HG02885 (cell line): ENCODE measurements around the gene UTY.

Source experiments
- ATAC-seq: cut with Tn5 transposase; IDR thresholded peaks from one replicate; pipeline ENCODE4 v1.9.1; 2021; ENCODE audit warnings: mild to moderate bottlenecking; ENCODE audit not compliant: unreplicated experiment, poor library complexity

Gene UTY

DNA sequence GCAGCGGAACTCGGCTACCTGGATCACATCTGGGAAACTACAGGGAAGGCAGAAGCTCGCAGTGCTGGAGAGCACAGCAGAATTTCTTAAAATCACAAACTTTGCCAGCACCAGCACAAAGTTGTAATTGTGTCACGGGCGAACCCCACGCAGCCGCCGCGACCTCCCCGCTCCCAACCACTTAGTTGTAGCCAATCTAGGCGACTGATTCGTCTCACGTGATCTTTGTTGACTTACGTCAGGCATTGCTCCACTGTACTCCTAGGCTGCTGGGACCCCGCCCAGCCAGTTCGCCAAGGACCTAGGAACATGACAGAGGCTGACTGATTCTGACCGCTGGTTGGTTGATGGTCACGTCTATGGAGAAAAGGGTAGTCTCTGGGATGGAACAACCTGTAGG is at the start of gene UTY:
Gene UTY (minus strand): TSS at position 206 of the 400 bp plus-strand sequence. CDS start 368 bp downstream, outside the sequence.
- ATAC-seq = no peak

- no peak for ATAC-seq
These were observed 40.6 kb upstream of the UTY start for GRCh38 chrY:13520474-13520873.

- no peak for ATAC-seq
These were observed 21.4 kb upstream of the UTY start for GRCh38 chrY:13501215-13501614.

- ATAC-seq = no peak
These were observed 13.9 kb upstream of the UTY start for GRCh38 chrY:13493737-13494136.

DNA sequence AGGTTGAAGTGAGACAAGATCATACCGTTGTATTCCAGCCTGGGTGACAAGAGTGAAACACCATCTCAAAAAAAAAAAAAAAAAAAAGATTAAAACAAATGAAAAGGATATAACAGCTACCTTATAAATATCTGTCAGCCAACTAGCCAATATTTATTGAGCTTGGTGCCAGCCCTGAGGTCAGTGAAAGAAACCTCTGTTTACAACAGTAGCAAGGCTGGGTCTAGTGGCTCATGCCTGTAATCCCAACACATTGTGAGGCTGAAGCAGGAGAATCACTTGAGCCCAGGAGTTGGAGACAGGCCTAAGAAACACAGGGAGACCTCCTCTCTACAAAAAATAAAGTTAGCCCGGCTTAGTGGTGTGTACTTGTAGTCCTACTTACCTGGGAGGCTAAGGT is 12.6 kb upstream of the UTY start:
- no peak for ATAC-seq

- ATAC-seq = no peak
These were observed 8.9 kb upstream of the UTY start for GRCh38 chrY:13488738-13489137.

- ATAC-seq = no peak
These were observed 617 bp downstream of the UTY start for GRCh38 chrY:13479121-13479711.

DNA sequence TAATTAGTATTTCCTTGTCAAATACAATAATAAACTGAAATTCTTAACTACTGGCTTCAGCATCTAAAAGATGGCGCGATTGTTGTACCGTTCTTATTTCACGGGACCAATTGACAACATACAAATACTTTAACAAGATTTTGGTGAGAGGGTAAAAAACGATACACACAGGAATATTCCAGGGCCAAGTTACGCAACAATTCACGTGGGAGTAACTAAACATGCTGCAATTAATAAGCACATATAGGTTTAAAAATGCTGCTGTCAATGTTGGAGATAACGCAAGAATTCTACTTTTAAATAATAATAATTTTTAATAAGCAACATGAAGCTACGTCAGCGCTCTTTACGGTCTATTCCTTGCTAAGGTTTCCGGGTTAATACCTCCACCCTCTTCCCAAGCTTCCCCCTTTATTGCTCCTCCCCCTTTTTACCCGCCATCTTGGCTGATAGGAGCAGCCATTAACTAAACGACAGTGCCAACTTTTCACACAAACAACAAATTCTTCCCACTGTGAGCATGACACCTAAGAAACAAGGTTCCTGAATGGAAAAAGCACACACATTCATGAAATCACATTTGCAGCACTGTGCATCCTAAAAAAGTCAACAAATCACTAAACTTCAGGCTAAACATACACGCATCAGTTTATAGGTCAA is 1.6 kb downstream of the UTY start:
- ATAC-seq = no peak

- no peak for ATAC-seq
These were observed 4.8 kb downstream of the UTY start for GRCh38 chrY:13474997-13475396.

GRCh38 chrY:13451572-13451971 is 28.3 kb downstream of the UTY start:
- ATAC-seq = no peak

DNA sequence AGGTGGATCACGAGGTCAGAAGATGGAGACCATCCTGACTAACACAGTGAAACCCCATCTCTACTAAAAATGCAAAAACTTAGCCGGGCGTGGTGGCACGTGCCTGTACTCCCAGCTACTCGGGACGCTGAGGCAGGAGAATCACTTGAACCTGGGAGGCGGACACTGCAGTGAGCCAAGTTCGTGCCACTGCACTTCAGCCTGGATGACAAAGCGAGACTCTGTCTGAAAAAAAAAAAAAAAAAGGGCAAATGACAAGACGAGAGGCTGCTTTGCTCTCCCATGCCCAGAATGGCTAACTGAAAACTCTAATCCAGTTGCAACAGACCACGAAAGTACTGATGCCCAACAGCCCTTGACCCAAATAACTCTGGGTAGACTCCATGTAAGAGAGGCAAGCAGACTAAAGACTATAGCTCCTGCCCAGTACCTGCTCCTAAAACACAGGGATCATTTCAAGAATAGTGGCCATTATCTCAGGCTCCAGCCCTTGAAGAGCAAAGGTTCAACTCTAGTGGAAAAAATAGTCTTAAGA is 29.2 kb downstream of the UTY start:
- ATAC-seq = no peak

DNA sequence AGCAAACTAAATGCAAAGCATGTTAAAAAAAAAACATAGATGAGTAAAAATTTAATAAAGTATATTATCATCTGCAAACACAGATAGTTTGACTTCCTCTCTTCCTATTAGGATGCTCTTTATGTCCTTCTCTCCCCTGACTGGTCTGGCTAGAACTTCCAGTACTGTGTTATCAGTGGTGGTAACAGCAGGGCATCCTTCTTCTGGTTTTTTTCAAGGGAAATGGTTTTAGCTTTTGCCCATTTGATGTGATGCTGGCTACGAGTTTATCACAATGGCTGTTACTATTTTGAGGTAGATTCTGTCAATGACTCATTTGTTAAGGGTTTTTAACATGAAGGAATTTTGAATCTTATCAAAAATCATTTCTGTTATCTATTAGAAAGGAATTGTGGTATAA is 34.3 kb downstream of the UTY start:
- ATAC-seq = no peak

- no peak for ATAC-seq
These were observed 36.7 kb downstream of the UTY start for GRCh38 chrY:13443146-13443545.

DNA sequence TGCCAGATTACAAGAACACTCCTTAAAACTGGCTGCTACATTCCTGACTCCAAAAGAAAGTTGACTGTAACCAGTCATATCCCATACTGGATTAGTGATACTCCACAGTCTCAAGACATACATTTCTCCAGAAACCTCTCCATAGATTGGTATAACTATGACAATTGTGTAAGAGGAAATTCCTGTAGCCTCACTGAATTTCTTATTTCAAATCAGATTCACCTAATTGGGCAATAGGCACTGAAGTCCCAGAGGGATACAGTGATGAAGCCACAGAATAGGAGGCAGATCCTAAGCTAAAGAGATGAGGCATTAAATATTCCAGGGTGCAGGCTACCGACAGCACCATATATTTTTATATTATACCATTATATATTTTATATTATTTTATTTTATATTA is 39.0 kb downstream of the UTY start:
- no peak for ATAC-seq

DNA sequence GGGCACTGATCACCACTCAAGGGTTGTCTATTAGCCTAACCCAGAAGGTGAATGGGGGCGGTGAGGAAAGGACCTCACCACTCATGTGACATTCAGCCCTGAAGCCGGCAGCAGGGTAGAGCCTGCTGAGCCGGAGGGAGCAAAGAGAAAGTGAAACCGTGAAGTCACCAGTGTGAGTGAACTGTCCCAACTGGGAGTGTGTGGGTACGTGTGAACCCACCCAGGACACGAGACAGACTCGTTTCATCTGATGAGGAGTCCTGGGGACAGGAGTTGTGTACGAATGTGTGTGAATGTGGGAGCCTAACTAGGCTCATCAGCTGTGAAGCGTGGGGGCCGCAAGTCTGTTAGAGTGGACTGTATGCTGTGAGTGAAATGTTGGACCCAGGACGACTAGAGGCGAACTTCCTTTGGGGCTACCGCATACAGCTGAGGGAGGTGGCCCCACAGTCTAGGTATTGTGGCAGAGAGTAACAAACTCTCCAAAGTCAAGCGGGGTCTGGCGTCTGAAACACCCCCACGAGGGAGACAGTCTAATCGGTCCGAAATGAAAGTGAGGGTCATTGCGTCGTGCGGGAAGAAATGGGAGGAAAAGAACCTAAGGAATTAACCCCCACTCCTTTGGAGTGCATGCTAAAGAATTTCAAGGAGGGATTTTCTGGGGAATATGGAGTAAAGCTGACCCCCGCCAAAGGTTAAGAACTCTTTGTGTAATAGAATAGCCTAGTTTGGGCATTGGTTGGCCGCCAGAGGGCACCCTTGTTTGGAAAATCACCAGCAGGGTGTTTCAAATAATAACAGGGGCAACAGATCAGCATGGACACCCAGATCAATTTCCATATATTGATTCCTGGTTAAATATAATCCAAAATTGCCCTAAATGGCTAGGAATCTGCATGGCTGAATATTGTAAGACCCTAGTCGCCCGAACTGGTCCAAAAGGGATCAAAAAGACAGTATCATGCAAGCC is 43.6 kb downstream of the UTY start:
- no peak for ATAC-seq

DNA sequence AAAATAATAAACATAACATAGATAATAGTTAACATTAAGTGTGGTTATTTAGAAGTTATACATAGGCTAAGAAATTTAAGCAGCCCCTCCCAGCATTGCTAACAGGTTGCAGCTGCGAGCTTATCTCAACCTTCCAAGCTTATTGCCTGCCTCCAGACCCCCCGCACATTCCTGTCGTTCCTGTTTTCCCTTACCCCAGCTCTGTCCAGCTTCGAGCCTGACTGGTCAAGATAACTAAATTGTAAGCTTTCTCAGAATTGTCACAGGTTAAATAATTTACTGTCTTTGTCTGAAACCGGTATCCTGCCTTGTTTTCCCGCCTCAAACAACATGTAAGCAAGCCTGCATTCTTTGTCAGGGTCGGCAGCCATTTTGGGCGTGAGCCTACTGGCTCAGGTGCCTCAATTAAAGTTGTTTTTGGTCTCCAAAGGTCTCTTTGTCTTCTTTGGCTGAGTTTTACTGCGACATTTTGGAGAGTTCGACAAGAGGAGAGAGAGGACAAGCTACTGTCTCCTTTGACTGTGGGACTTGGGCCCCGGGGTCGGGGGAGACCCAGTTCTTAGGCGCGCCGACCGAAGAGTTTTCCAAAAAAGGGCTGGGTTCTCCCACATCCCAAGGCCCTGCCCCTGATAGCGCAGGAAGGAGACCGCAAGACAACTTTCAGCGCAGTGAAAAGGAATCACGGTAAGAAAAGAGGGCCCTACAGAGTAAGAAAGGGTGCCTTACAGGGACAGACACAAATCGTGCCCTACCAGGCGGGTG is 44.4 kb downstream of the UTY start:
- ATAC-seq = no peak

- ATAC-seq = no peak
These were observed 47.4 kb downstream of the UTY start for GRCh38 chrY:13432293-13433025.

DNA sequence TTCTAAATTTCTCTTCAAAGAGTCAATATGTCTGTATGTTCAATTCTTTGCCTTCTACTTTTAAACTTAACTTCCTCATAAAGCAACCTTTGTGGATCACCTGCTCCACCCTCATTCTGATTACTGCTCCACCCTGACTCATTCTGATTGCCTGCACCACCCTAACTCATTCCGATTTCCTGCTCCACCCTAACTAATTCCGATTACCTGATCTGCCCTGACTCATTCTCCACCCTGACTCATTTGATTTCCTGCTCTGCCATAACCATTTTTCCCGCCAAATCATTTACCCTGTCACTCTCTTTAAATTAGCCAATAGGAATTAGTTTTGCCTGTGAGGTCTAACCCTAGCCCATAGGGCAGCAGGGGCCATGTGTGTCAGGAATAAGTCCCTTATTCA is 50.3 kb downstream of the UTY start:
- ATAC-seq = no peak

GRCh38 chrY:13423281-13423732 is 56.5 kb downstream of the UTY start:
- ATAC-seq = no peak
